Stomach (tissue), 4 donors: ENCODE results near the gene FRAS1.

ENCODE experiments used
- CTCF ChIP-seq, 7 experiments: fragments of 450-650 bp in 4 of 7; fragments of 200-600 bp in 3 of 7; sonication (generic) in 3 of 7; IDR thresholded peaks; one replicate each; pipeline ENCODE4 v1.5.1; 2016 to 2019; ENCODE audit warnings: antibody characterized with exemption in 7 of 7, control low read depth in 2 of 7, mild to moderate bottlenecking in 1 of 7
- EP300 ChIP-seq: sonication (generic); formaldehyde crosslinking; IDR thresholded peaks from one replicate; pipeline ENCODE4 v1.6.1; 2017; ENCODE audit warnings: antibody characterized with exemption
- POLR2A ChIP-seq, 4 donors: fragments of 450-650 bp; IDR thresholded peaks; one replicate each; pipeline ENCODE4 v1.6.1; 2016; ENCODE audit warnings: antibody characterized with exemption in 4 of 4, control low read depth in 2 of 4, mild to moderate bottlenecking in 1 of 4, moderate library complexity in 1 of 4
- POLR2AphosphoS5 ChIP-seq, 3 donors: sonication (generic); formaldehyde crosslinking; IDR thresholded peaks; one replicate each; pipeline ENCODE4 v1.6.1; 2016; ENCODE audit warnings: antibody characterized with exemption in 3 of 3

GRCh38 chr4:78480286-78480685 lies 423.2 kb downstream of the FRAS1 start:
- TF ChIP-seq EP300, result no peak
- TF ChIP-seq POLR2A (IDR thresholded peaks at IDR 0.05), result no peak
- TF ChIP-seq CTCF (IDR thresholded peaks at IDR 0.05), result no peak
- TF ChIP-seq POLR2AphosphoS5 (IDR thresholded peaks at IDR 0.05), result no peak
